Activated CD4-positive, alpha-beta T cell treated with anti-CD3 and anti-CD28 coated beads for 24 hours (primary cell): ENCODE measurements around the gene FBXO39.
"Not testable (repeated sequence)": the region's sequence is repeated elsewhere in the genome, so short reads cannot be mapped to it uniquely, and the experiment has no call there.

Experiments
- DNase-seq, 2 donors: peaks; one replicate each; pipeline ENCODE4 v3.0.0-alpha.2; 2020; ENCODE audit warnings: low read depth in 2 of 2

FBXO39 gene

DNA sequence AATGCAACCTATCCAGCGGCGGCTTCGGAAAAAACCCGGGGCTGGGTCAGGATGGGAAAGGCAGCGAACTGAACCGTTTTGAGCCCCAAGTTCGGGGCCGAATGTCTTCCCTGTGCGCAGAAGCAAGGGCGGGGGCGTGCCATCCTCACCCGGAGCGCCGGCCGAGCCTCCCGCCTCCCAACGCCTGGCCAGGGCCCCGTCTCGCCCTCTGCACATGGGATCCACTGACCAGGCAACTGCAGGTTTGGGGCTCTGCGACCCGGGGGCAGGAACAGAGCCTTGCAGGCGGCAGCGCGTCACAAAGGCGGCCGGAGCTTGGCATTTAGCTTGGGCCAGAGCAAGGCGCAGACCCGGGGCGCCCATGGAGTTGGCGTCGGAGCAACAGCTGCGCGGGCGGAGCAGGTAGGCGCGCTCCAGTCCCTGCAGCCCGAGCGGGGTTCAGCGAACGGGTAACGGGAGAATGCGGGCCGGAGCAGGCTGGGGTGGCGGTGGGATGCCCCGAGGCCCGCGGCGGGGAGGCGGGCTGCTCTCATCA, at the start of gene FBXO39:
FBXO39 (plus strand) TSS at position 345 of the 535 bp plus-strand sequence. CDS start 3,654 bp downstream, outside the sequence.
- no peak for DNase-seq

DNA sequence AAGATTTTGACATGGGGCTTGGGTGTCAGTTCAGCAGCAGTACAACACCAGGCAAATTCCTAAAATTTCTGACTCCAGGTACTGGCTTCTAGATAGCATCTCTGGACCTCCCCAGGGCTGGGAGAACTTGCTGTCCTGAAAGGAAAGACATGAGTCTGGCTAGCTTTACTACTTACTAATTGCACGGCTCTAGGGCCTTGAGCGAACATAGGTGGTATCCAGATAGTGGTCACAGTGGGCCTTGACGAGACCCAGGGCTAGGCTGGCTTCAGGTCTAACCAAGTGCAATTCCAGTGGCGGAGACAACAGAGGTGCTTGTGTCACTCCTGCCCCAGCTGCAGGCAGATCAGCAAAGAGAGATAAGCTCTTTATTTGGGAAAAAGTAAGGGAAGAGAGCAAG, 46.5 kb upstream of the FBXO39 start:
- DNase-seq, result no peak

DNA sequence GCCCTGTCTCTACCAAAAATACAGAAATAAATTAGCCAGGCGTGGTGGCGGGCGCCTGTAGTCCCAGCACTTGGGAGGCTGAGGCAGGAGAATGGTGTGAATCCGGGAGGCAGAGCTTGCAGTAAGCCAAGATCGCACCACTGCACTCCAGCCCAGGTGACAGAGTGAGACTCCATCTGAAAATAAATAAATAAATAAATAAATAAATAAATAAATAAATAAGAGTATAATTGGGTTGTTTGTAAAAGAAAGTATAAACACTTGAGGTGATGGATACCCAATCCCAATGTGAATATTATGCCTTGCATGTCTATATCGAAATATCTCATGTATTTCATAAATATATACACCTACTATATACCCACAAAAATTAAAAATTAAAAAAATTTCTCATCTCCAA, 29.4 kb upstream of the FBXO39 start:
- not testable (repeated sequence) for DNase-seq

DNA sequence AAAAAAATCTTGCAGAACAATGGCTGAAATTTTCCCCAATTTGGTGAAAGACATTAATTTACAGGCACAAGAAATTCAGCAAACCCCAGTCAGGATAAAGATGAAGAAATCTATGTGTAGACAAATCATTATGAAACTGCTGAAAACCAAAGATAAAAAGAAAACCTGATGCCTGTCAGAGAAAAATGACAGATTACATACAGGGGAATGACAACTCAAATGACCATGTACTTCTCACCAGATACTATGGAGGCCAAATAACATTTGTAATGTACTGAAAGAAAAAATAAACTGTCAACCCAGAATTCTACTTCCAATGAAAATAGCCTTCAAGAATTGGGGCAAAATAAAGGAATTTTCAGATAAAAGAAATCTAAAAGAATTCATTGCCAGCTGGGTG, 27.4 kb upstream of the FBXO39 start:
- no peak for DNase-seq

DNA sequence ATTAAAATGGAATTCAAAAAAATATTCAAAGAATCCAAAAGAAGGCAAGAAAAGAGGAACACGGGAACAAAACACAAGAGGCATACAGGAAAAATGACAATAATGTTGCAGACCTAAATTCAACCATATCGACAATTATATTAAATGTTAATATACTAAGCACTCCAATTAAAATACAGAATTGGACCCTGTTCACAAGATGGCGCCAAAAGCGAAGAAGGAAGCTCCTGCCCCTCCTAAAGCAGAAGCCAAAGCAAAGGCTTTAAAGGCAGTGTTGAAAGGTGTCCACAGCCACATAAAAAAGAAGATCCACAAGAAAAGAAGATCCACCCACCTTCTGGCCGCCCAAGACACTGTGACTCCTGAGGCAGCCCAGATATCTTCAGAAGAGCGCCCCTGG, 26.5 kb upstream of the FBXO39 start:
- DNase-seq, result no peak

DNA sequence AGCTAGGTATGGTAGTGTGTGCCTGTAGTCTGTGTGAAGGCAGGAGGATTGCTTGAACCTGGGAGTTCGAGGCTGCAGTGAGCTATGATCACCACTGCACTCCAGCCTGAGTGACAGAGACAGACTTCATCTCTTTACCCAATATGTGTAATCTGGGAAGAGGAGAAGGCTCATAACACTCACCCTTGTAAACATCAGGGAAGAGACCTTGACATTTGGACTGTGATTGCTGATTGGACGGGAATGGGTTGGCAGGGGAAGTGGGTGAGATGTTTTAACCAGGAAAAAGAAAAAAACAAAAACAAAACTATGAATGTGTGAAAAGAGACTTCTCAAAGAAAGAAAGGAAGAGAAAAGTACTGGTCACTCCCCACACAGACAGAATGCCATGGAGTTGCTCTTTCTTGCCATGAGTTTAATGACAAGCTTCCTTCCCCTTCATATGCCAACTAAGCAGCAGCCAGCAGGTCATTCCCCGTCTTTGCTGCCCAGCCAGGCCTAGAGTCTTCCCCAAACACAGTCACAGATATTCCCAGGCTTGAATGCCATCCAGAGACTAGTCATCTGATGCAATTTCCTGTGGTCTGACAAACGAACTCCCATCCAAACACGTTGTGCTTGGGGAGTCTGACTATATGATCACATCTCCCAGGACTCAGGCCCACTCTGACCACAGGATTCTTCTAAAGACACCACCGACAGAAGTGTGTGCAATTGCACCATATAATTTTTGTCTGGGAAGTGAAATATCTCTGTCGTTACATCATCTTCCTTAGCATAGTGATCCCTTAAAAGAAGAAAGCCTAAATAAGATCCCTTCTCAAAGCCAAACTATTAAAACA, 23.7 kb upstream of the FBXO39 start:
- DNase-seq, result no peak

DNA sequence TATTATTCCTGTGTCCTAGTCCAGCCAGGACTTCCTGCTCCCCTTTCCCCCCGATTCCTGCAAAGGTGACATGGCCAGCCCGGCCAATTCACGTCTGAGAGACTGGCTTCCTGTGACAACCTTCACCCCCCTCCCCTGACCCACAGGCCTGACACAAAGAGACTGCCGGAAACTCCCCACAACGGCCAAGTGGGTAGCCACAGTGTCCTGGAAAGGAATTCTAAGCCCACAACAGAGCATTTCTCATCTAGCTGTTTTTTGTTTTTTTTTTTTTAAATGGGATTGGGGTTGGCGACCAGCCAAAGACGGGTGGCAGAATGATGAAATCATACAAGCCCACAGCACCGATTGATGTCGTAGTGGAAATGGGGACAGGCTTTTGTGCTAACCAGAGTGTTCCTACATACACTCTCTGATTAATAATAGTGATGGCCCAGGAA, 23.0 kb upstream of the FBXO39 start:
- peak in 1 of 2 donors; percentile 22 for DNase-seq

DNA sequence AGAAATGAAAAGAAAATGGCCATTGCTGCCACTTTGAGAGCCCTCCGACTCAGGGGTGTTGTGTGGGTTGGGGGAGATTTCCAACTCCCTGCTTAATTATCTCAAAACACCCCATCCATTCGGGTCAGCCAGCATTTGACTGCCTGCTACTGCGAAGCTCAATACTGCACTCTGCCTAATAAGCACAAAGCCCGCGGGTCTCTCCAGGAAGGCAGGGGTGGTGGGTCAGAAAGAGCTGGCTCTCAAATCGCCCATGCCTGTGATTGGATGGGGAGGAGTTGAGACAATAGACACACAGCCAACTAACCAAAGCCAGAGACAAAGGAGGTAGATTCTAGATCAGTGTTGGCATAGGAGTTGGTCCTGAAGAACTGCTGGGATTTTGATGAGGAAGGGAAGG, 22.5 kb upstream of the FBXO39 start:
- DNase-seq, result no peak

DNA sequence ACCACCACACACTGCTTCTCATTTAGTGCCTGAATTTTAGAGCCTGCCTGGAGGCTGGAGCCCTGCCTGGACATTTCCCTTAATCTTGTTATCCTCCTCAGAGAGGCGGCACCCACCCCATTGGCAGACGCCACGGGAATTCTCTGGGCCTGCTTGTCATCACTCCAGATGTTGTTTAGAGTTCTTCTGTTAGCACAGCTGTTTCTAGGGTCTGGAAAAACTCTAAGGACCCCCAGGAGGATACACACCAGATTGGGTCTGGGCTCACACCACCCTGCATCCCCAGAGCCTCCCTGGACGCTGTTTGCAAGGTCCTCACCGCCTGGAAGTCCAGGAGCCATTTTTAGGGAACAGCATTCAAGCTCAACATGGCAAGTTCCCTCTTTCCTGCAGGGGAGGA, 20.7 kb upstream of the FBXO39 start:
- DNase-seq, result no peak

DNA sequence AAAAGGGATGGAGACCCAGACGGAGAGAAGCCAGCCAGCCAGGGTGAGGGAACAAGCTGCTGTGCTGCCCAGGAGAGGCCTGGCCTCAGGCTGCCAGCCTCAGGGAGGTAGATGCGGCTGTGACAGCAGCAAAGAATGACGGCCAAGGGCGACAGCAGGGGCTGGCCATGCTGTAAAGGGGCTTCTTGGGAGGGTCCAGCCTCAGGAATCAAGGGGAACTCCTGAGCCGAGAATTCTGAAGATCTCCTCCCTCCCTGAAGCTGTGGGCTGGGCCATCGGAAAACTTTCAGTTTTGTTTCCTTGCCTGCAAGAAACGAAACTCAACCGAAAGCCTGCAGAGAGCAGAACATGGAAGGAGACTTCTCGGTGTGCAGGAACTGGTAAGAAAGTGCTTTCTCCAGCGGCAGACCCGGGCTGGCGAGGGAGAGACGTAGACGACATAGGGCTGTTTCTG, 20.3 kb upstream of the FBXO39 start, which contains the start of gene XAF1:
XAF1 (plus strand) TSS at position 316 of the 454 bp plus-strand sequence; CDS start at position 349, 33 bp downstream.
- DNase-seq, result peak in 1 of 2 donors; percentile 8

DNA sequence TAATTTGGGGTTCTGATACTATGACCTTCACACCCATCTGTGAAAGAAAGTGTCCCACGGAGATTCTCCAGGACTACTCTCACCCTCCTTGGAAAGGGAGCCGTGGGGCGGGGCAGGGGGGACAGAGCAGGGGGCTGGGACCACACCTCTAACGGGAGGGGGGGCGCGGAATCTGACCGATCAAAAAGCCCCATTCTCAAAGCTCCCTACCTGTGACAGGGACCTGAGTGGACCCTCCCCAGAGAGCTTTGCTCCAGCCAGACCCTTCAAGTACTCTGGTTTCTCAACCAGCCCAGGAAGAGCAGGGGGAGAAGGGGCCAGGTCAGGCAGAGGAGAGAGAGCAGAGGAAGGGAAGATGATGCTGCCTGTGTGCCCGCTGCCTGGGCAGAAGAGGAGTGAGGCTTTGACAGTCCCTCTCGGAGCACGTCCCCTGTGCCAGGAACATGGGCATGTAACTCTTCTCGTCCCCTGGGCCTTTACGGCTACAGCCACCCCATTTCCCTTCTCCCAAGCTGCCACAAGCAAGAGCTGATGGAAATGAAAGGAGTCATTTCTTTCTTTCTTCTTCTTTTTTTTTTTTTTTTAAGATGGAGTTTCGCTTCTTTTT, 19.5 kb upstream of the FBXO39 start:
- no peak for DNase-seq

DNA sequence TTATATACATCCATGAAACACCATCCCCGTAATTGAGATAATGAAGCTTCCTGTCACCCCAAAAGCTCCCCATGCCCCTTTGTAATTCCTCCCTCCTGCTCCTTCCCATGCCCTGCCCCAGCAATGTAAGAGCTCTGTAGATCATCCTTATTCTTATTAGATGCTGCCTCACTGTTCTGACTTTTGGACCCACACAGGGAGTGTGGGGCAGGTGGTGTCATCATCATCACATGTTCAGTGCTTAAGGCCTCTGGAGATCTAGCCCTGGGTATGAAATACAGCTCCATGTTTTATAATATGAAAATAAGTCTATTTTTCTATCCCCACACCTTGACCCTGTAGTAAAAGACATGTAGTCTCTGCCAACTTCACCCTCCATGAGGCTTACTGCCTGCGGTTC, 18.3 kb upstream of the FBXO39 start:
- DNase-seq, result no peak

DNA sequence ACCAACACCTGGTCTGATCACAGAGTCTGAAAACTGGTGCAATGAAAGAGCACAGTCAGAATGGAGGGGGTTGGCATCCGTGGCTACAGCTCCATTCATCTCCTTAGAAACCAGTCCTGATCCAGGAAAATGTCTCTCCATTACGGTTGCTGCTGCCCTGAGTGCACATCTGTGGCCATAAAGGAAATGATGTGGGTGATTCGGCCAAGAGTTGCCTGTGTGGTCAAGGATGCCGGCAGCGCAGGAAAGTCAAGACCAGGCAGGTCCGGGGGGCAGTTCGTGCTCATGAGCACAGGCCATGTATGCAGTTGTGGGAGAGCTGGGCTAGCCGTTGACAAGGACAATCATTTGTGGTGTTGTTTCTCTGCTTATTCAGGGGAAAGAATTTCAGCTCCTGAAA, 14.2 kb upstream of the FBXO39 start:
- DNase-seq, result no peak

DNA sequence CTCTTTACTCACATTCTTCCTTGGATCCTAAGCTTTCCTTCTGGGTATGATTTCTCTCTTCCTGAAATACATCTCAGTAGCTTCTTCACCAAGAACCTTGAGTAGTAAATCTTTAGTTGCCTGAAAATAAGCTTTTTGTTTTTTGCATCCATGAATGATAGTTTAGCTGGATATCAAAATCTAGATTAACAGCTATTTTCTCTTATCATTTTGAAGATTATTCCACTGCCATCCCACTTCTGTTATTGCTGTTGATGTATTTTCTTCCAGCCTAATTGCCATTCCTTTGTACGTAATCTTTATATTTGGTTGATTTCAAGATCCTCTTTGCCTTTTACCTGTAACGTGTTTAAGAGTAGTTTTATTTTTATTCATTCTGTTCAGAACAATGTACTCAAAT, 7.6 kb upstream of the FBXO39 start:
- DNase-seq, result no peak

DNA sequence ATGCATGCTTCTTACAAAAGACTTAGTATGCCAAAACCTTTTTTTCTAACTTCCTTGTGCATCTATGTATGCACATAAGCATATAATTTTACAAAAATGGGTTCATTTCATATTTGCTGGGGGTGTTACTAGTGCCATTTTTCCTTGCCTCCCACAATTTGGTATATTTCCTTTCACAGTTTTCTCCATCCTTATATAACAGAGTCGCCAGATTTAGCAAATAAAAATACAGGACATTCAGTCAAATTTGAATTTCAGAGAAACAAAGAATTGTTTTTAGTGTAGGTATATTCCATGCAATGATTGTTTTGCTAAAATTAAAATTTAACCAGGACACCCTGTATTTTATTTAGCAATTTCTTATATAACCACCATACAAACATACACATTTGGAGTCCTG, 4.0 kb upstream of the FBXO39 start:
- no peak for DNase-seq

DNA sequence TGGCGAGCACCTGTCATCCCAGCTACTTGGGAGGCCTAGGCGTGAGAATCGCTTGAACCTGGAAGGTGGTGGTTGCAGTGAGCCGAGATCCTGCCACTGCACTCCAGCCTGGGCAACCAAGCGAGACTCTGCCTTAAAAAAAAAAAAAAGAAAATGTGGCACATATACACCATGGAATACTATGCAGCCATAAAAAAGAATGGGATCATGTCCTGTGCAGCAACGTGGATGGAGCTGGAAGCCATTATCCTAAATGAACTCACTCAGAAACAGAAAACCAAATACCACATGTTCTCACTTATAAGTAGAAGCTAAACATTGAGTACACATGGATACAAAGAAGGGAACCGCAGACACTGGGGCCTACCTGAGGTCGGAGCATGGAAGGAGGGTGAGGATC, 1.1 kb upstream of the FBXO39 start:
- not testable (repeated sequence) for DNase-seq

DNA sequence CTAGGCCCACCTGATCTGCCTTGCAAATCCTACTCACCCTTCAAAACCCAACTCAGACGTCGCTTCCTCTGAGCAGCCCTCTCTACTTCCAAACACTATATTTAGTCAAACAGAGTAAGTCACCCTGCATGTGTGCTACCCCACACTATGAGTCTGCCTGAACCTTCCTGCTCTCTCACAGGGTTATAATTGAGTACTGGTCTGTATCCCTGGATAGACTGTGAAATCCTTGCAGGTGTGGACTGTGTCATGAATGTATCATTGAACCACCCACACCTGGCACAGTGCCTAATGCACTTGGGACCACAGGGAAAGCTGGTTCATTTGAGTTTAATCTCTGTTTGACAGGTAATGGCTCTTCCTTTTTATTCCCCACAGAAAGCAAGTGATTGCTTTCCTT, 3.4 kb downstream of the FBXO39 start:
- DNase-seq, result no peak

DNA sequence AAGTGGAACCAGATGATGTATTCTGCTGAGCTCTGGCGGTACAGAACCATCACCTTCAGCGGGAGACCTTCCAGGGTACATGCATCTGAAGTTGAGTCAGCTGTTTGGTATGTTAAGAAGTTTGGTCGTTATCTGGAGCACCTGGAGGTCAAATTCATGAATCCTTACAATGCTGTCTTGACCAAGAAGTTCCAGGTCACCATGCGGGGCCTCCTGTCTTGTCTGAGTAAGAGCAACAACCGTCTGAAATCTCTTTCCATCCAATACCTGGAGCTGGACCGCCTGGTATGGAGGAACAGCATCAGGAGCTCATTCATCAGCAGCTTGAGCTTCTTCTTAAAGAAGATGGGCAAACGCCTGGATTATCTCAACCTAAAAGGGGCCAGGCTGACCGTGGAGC, 4.0 kb downstream of the FBXO39 start:
- no peak for DNase-seq

DNA sequence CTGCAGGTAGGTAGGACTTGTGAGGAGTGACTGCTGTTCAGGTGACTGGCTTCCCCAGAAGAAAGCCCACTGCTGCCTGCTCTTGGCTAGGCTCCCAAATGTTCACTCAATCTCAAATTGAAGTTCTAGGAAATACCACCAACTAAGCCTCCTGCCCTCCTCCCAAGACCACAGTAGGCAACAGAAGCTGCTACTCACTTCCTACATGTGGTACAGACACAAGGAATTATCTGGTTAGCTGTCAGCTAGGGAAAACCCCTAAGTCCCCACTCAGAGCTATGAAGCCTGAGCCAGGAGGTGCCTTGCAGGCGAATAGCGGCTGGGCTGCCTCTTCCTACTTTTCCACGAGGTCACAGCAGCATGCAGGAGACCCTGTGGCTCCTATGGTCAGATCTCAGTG, 4.9 kb downstream of the FBXO39 start:
- DNase-seq, result no peak

DNA sequence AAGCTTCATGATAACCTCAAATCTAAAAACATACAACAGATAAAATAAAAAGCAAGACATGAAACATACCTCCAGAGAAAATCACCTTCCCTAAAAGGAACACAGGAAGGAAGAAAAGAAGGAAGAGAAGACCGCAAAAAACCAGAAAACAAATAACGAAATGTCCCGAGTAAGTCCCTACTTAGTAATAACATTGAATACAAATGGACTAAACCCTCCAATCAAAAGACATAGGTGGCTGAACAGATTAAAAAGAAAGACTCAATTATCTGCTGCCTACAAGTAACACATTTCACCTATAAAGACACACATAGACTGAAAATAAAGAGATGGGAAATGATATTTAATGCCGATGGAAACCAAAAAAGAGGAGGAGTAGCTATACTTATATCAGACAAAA, 6.2 kb downstream of the FBXO39 start:
- DNase-seq, result no peak

DNA sequence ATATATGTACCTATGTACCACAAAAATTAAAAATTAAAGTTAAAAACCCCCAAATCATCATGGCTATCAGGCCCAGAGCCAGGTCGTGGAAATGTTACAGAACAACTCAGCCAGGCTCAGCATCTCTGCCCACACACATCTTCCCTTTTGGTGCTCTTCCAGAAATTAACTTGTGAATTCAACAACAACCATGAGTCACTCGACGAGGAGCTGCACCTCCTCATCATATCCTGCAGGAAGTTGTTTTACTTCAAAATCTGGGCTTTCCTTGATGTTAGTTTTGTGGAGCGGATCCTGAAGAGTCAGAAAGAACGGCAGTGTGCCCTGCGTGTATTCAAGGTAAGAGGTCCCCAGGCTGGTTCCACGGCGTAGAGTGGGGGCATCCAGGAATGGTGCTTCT, 10.6 kb downstream of the FBXO39 start:
- no peak for DNase-seq

DNA sequence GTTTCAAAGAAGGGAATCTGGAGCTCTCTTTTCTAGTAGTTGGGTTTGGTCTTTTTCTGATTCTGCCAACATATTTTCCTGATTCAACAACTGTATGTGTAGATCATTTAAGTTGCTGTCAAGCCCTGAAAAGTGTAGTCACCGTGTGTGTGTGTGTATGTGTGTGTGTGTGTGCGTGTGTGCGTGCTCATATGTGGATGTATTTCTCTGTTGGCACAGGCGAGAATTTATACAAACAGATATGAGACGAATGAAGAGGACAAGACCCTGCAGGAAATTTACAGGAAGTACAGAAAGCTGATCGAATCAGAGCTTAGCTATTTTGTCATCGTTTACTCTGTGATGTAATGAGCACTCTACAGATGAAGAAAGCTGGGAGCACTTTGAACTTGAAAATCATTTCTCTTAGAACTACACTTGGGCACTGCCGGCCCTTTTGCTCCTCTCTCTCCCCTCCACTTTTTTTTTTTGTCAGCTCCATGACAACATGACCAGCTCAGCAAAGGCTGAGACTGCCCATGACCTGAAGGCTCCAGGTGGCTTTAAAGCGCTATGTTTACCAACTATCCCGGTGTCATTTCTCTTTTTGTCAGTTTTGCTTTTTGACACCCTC, 11.2 kb downstream of the FBXO39 start:
- no peak for DNase-seq
